Measurements from ENCODE around the gene CLDN20.

DNA sequence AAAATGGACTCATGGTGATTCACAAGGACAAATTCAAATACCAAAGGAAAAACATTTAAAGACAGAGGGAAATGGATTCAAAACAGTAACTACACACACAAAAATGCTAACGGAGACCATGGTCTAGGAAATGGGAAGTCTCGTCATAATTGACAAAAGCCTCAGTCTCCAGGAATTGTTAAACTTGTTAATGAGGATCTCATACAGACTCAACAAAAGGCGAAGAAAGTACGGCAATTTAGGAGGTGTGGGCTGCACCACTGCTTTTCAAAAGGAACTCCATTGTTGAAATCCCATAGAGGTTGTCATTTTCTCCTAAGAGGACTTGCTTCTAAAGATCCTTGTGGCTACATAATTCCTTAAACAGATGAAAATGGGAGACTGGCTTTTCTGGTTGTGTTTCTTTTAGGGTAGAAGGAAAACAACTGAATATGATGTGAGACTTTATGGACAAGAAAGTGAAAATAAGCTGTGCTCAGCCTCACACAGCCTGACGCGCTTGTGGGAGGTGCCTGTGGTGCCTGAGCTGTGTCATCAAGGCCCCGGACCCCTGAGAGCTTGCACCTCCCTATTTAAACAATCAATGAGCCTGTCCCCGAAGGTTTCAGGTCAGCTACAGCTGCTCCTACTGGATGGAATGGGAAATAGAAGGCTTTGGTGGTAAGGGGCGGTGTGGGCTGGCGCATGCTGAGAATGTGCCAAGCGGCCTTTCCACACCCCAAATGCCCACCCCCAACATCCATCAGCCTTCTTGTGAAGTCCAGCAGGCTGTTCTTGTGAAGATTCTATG is 2.5 kb upstream of the CLDN20 start:
- TF ChIP-seq CTCF (conservative IDR thresholded peaks at IDR 0.05; ENCODE audit: low read depth, low read length) (no peak), MXI1 (IDR thresholded peaks at IDR 0.05; ENCODE audit: borderline replicate concordance, low read depth, low read length) (no peak), POLR2A (IDR thresholded peaks at IDR 0.05; ENCODE audit: low read depth, low read length) (no peak), BHLHE40 (IDR thresholded peaks at IDR 0.05; ENCODE audit: low read depth, low read length) (no peak), RAD21 (IDR thresholded peaks at IDR 0.05; ENCODE audit: low read length) (no peak), CHD1 (IDR thresholded peaks at IDR 0.05; ENCODE audit: low read depth, low read length) (no peak), CEBPB (IDR thresholded peaks at IDR 0.05; ENCODE audit: low read depth, low read length) (no peak), RCOR1 (IDR thresholded peaks at IDR 0.05; ENCODE audit: insufficient replicate concordance, low read length) (no peak), MAZ (IDR thresholded peaks at IDR 0.05; ENCODE audit: borderline replicate concordance, low read depth, low read length) (no peak), MAFK (IDR thresholded peaks at IDR 0.05; ENCODE audit: low read depth, low read length) (no peak), SMC3 (IDR thresholded peaks at IDR 0.05; ENCODE audit: low read depth, low read length) (no peak), FOS (IDR thresholded peaks at IDR 0.05; ENCODE audit: low read depth, low read length) (no peak)

All from IMR-90 (cell line).